Karpas-422 (cell line): ENCODE data around the gene BCAP29. TPM values are rescaled to one million over a fixed set of nuclear protein-coding genes. Genes with fewer than 3 reads are reported as not detected.
A peak's percentile ranks its signal among the peaks of the same experiment; 100 is the strongest.
"Not testable (repeated sequence)": the region's sequence is repeated elsewhere in the genome, so short reads cannot be mapped to it uniquely, and the experiment has no call there.

ENCODE experiments used
- DNase-seq: peaks from one replicate; pipeline ENCODE4 v3.0.0-alpha.2; 2015
- H2AFZ ChIP-seq: fragments of 200-600 bp; sonication (generic); 2 replicates; pipeline ENCODE4 v1.6.1; 2014; ENCODE audit warnings: antibody characterized with exemption, low read length, mixed read lengths
- H3K27ac ChIP-seq: fragments of 200-600 bp; sonication (generic); 2 replicates; pipeline ENCODE4 v1.5.1; 2014; ENCODE audit warnings: mild to moderate bottlenecking, low read length, moderate library complexity
- H3K27me3 ChIP-seq: fragments of 200-600 bp; sonication (generic); 2 replicates; pipeline ENCODE4 v1.6.1; 2014; ENCODE audit warnings: low read length, mixed read lengths
- H3K36me3 ChIP-seq: fragments of 200-600 bp; sonication (generic); 2 replicates; pipeline ENCODE4 v1.6.1; 2014; ENCODE audit warnings: low read length, mixed read lengths; ENCODE audit not compliant: insufficient read depth
- H3K4me1 ChIP-seq: fragments of 200-600 bp; sonication (generic); 2 replicates; pipeline ENCODE4 v1.6.1; 2014; ENCODE audit warnings: mild to moderate bottlenecking, low read length, mixed read lengths
- H3K4me2 ChIP-seq: fragments of 200-600 bp; sonication (generic); 2 replicates; pipeline ENCODE4 v1.6.1; 2014; ENCODE audit warnings: low read length, low read depth, mild to moderate bottlenecking; ENCODE audit not compliant: poor library complexity, severe bottlenecking
- H3K4me3 ChIP-seq: fragments of 200-600 bp; sonication (generic); 2 replicates; pipeline ENCODE4 v1.5.1; 2014; ENCODE audit warnings: mild to moderate bottlenecking, antibody characterized with exemption, low read length, mixed read lengths
- H3K79me2 ChIP-seq: fragments of 200-600 bp; sonication (generic); 2 replicates; pipeline ENCODE4 v1.6.1; 2014; ENCODE audit warnings: mild to moderate bottlenecking, low read length, mixed read lengths
- H3K9ac ChIP-seq: fragments of 200-600 bp; sonication (generic); 2 replicates; pipeline ENCODE4 v1.6.0; 2014; ENCODE audit warnings: low read length
- H3K9me2 ChIP-seq: fragments of 200-600 bp; sonication (generic), shearing (Covaris generic); replicated peaks from 2 replicates; pipeline ENCODE4 v1.6.0; 2014; ENCODE audit warnings: mild to moderate bottlenecking, low read length, moderate library complexity; ENCODE audit not compliant: insufficient read depth
- H3K9me3 ChIP-seq: fragments of 300-700, 200-600 bp; sonication (generic); 2 replicates; pipeline ENCODE4 v1.6.1; 2014; ENCODE audit warnings: low read length, mixed read lengths
- H4K20me1 ChIP-seq: fragments of 200-600 bp; sonication (generic); 2 replicates; pipeline ENCODE4 v1.6.1; 2014; ENCODE audit warnings: mild to moderate bottlenecking, antibody characterized with exemption, low read length, low read depth; ENCODE audit not compliant: insufficient read depth
- total RNA-seq: library from RNA; depleted of rRNA; stranded (reverse); fragments of >200 nt; shearing (Covaris generic); gene quantifications from 2 replicates; pipeline ENCODE4 v1.2.3, GENCODE V29; 2014; ENCODE audit warnings: low replicate concordance; rRNA removed

The BCAP29 gene, protein sequence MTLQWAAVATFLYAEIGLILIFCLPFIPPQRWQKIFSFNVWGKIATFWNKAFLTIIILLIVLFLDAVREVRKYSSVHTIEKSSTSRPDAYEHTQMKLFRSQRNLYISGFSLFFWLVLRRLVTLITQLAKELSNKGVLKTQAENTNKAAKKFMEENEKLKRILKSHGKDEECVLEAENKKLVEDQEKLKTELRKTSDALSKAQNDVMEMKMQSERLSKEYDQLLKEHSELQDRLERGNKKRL
- total RNA-seq, result 38.7 and 116 TPM in 2 replicates

DNA sequence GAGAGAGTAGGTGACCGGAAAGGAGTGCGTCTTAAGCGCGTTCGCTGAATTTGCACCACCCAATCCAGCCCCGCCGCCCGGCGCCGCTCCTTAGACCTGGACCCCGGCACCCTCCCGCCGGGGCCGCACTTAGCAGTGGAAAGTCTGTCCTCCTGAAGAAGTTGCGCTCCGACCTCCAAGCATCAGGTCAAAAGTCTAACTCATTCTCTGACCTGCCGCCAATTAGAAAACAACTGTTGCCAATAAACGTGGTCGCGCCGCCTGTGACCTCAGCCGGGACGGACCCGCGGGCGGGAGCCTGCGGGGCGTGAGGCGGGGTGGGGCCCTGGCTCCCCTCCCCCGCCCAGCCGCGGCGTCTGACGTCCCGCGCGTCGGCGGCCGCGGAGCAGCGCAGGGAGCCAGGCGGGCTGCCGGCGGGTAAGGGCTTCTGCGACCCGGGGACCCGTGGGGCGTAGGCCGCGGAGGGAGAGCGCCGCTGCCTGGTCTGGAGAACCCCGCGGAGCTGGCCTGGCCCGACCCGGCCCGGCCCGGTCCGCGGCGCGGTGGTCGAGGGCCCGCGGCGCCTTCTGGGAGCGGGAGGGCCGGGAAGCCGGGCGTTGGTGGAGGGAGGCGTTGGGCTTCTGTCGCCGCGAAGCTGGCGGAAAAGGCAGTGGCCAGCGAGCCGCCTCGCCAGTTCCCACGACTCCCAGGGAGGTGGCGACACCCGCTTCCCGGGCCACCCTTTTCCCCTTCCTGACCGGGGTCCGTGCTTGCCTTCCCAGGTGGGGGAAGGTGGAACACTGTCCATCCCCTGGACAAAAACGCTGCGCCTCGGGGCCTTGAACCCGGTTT lies at the start of gene BCAP29:
Gene BCAP29, plus strand, starts transcription at position 362 of the 831 bp plus-strand sequence. CDS start 527 bp downstream, outside the sequence.
- H3K27me3 ChIP-seq, result no peaks in the 10 kb centered on the region
- H3K4me3 ChIP-seq, result peak within 1 kb of the TSS; percentile 98
- peak; percentile 93 for DNase-seq
- H4K20me1 ChIP-seq, result no peaks in the 10 kb centered on the region
- peak within 1 kb of the TSS; percentile 90 for H3K9ac ChIP-seq
- H3K9me3 ChIP-seq, result no peaks in the 10 kb centered on the region
- peak within 1 kb of the TSS; percentile 89 for H3K4me2 ChIP-seq
- H3K27ac ChIP-seq, result peak within 1 kb of the TSS; percentile 39
- H3K4me1 ChIP-seq, result peaks cover 39% of the 10 kb centered on the region
- H3K79me2 ChIP-seq, result peaks cover 64% of the 10 kb centered on the region
- H2AFZ ChIP-seq, result peak within 1 kb of the TSS; percentile 97
- H3K9me2 ChIP-seq, result no peaks in the 10 kb centered on the region
- H3K36me3 ChIP-seq, result peaks cover 29% of the 10 kb centered on the region

DNA sequence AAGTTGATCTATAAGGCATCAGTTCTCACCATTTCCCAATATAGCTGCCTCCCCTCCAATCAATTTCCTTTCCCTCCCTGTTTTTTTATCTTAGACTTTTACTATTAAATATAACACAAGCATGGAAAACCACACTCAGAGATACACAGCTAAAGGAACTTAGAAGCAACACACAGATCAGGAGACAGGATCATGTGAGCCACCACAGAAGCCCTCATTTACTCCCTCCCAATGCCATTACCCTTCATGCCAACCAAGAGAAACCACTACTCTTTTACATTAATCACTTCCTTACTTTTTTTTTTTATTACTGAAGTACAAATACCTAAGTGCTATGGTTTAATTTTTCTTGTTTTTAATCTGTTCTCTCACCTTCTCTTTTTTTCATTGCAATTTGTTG lies 49.3 kb upstream of the BCAP29 start:
- no peaks in the 10 kb centered on the region for H3K27me3 ChIP-seq
- no peaks in the 10 kb centered on the region for H3K9me2 ChIP-seq
- H4K20me1 ChIP-seq, result no peaks in the 10 kb centered on the region
- no peaks in the 10 kb centered on the region for H3K4me1 ChIP-seq
- H3K4me3 ChIP-seq, result no peak overlapping the region
- H3K4me2 ChIP-seq, result no peak overlapping the region
- no peak for DNase-seq
- no peak overlapping the region for H3K9ac ChIP-seq
- H3K79me2 ChIP-seq, result peaks cover 79% of the 10 kb centered on the region
- H3K9me3 ChIP-seq, result no peaks in the 10 kb centered on the region
- no peak overlapping the region for H2AFZ ChIP-seq
- H3K36me3 ChIP-seq, result 0 out of 2 replicates have a peak, but pooled peaks cover 13% of the 10 kb centered on the region
- no peak overlapping the region for H3K27ac ChIP-seq

DNA sequence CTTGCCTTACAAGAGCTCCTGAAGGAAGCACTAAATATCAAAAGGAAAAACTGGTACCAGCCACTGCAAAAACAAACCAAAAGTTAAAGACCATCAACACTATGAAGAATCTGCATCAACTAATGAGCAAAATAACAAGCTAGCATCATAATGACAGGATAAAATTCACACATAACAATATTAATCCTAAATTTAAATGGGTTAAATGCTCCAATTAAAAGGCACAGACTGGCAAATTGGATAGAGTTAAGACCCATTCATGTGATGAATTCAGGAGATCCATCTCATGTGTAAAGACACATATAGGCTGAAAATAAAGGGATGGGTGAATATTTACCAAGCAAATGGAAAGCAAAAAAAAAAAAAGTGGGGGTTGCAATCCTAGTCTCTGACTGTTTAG lies 45.9 kb upstream of the BCAP29 start:
- Histone ChIP-seq H3K27ac (no peak overlapping the region), H3K9ac (no peak overlapping the region), H3K36me3 (0 out of 2 replicates have a peak, but pooled peaks cover 14% of the 10 kb centered on the region), H4K20me1 (no peaks in the 10 kb centered on the region), H3K9me3 (no peaks in the 10 kb centered on the region), H3K9me2 (no peaks in the 10 kb centered on the region), H3K4me2 (no peak overlapping the region), H3K27me3 (no peaks in the 10 kb centered on the region), H3K79me2 (peaks cover 78% of the 10 kb centered on the region), H3K4me3 (no peak overlapping the region), H2AFZ (no peak overlapping the region), H3K4me1 (no peaks in the 10 kb centered on the region)
- DNase-seq, result no peak

DNA sequence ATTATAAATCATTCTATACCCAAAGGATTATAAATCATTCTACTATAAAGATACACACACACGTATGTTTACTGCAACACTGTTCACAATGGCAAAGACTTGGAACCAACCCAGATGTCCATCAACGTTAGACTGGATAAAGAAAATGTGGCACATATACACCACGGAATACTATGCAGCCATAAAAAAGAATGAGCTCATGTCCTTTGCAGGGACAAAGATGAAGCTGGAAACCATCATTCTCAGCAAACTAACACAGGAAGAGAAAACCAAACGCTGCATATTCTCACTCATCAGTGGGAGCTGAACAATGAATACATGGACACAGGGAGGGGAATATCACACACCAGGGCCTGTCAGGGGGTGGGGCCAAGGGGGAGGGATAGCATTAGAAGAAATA lies 42.8 kb upstream of the BCAP29 start:
- H3K9ac ChIP-seq, DNase-seq, H4K20me1 ChIP-seq, H2AFZ ChIP-seq, H3K27me3 ChIP-seq, H3K4me1 ChIP-seq, H3K9me3 ChIP-seq, H3K4me3 ChIP-seq, H3K27ac ChIP-seq, H3K9me2 ChIP-seq, H3K4me2 ChIP-seq: not testable (repeated sequence)
- H3K79me2 ChIP-seq, result peaks cover 69% of the 10 kb centered on the region
- peaks cover 17% of the 10 kb centered on the region; the same call in 1 of the 2 replicates for H3K36me3 ChIP-seq

DNA sequence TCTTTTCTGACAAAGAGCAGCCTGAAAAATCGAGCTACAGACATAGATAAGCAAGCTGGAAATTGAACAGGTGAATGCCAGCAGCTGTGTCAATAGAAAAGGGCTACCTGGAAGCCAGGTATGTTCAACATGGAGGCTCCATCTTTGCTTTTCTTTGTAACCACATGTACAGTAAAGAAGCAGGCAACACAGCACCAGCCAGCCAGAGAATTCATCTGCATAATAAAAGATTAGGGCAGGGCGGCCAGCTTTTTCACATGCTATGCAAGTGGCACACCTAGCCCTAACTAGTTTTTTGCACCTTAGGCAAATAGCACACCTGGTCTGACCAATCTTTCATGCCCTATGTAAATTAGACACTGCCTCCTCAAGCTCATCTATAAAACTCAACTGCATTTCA lies 42.0 kb upstream of the BCAP29 start:
- Histone ChIP-seq H3K4me1 (no peaks in the 10 kb centered on the region), H3K27ac (no peak overlapping the region), H3K79me2 (peaks cover 70% of the 10 kb centered on the region), H3K4me2 (no peak overlapping the region), H3K36me3 (peaks cover 14% of the 10 kb centered on the region; the same call in 1 of the 2 replicates), H3K9me3 (no peaks in the 10 kb centered on the region), H3K9me2 (no peaks in the 10 kb centered on the region), H2AFZ (no peak overlapping the region), H3K4me3 (no peak overlapping the region), H3K9ac (no peak overlapping the region), H4K20me1 (no peaks in the 10 kb centered on the region), H3K27me3 (no peaks in the 10 kb centered on the region)
- no peak for DNase-seq

DNA sequence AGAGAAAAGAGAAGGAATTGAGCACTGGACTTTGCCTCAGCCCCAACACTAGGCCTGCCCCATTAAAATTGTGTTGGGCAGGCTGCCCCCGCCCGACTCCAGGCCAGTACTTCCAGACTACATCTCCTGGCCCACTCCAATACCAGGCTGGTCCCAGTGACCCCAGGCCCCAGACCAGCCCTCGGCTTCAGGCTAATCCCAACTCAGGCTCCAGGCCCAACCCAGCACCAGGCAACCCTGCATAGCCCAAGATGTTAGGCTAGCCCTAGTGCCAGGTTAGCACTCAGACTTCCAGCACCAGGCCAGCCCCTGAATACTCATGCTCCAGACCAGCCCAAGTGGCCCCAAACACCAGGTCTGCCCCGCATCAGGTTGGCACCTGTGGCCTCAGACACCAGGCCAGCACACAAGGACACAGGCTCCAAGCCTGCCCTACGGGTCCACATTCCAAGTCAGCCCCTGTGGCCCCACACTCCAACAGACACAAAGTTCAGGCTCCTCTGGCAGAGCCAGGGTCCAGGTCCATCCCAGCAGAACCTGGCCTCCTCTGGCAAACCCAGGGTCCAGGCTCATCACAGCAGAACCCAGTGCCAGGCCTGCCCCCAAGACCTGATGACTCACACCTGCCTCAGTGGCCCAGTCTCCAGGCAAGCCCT lies 36.6 kb upstream of the BCAP29 start:
- H3K4me2 ChIP-seq, result no peak overlapping the region
- H3K9me2 ChIP-seq, result no peaks in the 10 kb centered on the region
- no peak overlapping the region for H3K4me3 ChIP-seq
- peaks cover 51% of the 10 kb centered on the region for H3K36me3 ChIP-seq
- H4K20me1 ChIP-seq, result no peaks in the 10 kb centered on the region
- H3K27ac ChIP-seq, result no peak overlapping the region
- H3K27me3 ChIP-seq, result no peaks in the 10 kb centered on the region
- DNase-seq, result no peak
- no peak overlapping the region for H2AFZ ChIP-seq
- no peak overlapping the region for H3K9ac ChIP-seq
- peaks cover 11% of the 10 kb centered on the region for H3K9me3 ChIP-seq
- H3K79me2 ChIP-seq, result peaks cover 54% of the 10 kb centered on the region
- H3K4me1 ChIP-seq, result no peaks in the 10 kb centered on the region

DNA sequence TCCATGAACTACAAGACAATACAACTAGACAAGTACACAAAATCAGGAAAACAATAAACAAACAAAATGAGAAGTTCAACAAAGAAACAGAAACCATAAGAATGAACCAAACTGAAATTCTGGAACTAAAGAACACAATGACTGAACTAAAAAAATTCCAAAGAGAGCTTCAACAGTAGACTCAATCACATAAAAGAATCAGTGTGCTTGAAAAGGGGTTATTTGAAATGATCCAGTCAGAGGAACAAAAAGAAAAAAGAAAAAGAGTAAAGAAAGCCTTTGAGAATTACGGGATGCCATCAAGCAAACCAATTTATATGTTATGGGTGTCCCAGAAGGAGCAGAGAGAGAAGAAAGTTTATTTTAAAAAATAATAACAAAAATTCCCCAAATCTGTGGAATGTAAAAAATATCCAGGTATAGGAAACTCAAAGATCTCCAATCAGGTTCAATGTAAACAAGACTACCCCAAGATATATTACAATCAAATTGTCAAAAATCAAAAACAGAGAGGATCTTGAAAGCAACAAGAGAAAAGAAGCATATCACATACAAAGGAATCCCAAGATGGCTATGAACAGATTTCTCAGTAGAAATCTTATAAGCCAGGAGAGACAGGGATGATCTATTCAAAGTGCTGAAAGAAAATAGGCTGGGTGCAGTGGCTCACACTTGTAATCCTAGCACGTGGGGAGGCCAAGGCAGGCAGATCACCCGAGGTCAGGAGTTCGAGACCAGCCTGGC lies 35.0 kb upstream of the BCAP29 start:
- H3K4me3 ChIP-seq, result no peak overlapping the region
- no peaks in the 10 kb centered on the region for H3K27me3 ChIP-seq
- peaks cover 50% of the 10 kb centered on the region for H3K36me3 ChIP-seq
- peaks cover 50% of the 10 kb centered on the region for H3K79me2 ChIP-seq
- no peaks in the 10 kb centered on the region for H4K20me1 ChIP-seq
- H3K27ac ChIP-seq, result no peak overlapping the region
- no peak for DNase-seq
- H2AFZ ChIP-seq, result no peak overlapping the region
- peaks cover 11% of the 10 kb centered on the region for H3K9me3 ChIP-seq
- H3K9ac ChIP-seq, result no peak overlapping the region
- H3K4me2 ChIP-seq, result no peak overlapping the region
- H3K9me2 ChIP-seq, result no peaks in the 10 kb centered on the region
- H3K4me1 ChIP-seq, result no peaks in the 10 kb centered on the region
